Activated effector memory CD4-positive, alpha-beta T cell treated with Interleukin-2 at 50 U/mL for 16 hours (primary cell): ENCODE results near the gene C6orf132.
"Not testable (repeated sequence)": the region's sequence is repeated elsewhere in the genome, so short reads cannot be mapped to it uniquely, and the experiment has no call there.

Experiments
- DNase-seq: peaks from one replicate; pipeline ENCODE4 v3.0.0-alpha.2; 2020

C6orf132 gene

GRCh38 chr6:42142118-42142835, at the start of gene C6orf132:
TSS of gene C6orf132 (minus strand) at chr6:42142620. CDS start at chr6:42142444, 176 bp downstream.
- DNase-seq: no peak

GRCh38 chr6:42190554-42191183, 48.2 kb upstream of the C6orf132 start:
- no peak for DNase-seq

- no peak for DNase-seq
These were observed 46.0 kb upstream of the C6orf132 start for GRCh38 chr6:42188406-42188805.

- no peak for DNase-seq
These were observed 43.2 kb upstream of the C6orf132 start for GRCh38 chr6:42185597-42185996.

GRCh38 chr6:42184475-42184874, 42.1 kb upstream of the C6orf132 start:
- no peak for DNase-seq

- DNase-seq: no peak
These were observed 39.7 kb upstream of the C6orf132 start for GRCh38 chr6:42182101-42182500.

GRCh38 chr6:42179945-42180313, 37.5 kb upstream of the C6orf132 start:
- DNase-seq: no peak

GRCh38 chr6:42179261-42179944, 37.0 kb upstream of the C6orf132 start:
- DNase-seq: no peak

- DNase-seq: no peak
These were observed 35.3 kb upstream of the C6orf132 start for GRCh38 chr6:42177514-42178364.

- no peak for DNase-seq
These were observed 34.6 kb upstream of the C6orf132 start for GRCh38 chr6:42176981-42177380.

GRCh38 chr6:42175860-42176259, 33.4 kb upstream of the C6orf132 start:
- DNase-seq: no peak

- no peak for DNase-seq
These were observed 30.7 kb upstream of the C6orf132 start, which contains the start of gene GUCA1A for GRCh38 chr6:42173101-42173500. TSS of gene GUCA1A (plus strand) at chr6:42173364. CDS start at chr6:42173614, 250 bp downstream.

GRCh38 chr6:42171813-42172581, 29.6 kb upstream of the C6orf132 start:
- no peak for DNase-seq

GRCh38 chr6:42169780-42170179, 27.4 kb upstream of the C6orf132 start:
- DNase-seq: not testable (repeated sequence)

GRCh38 chr6:42168650-42169049, 26.2 kb upstream of the C6orf132 start:
- DNase-seq: no peak

GRCh38 chr6:42166444-42167141, 24.2 kb upstream of the C6orf132 start:
- DNase-seq: peak; percentile 54

GRCh38 chr6:42165016-42165415, 22.6 kb upstream of the C6orf132 start:
- no peak for DNase-seq

GRCh38 chr6:42163981-42164380, 21.6 kb upstream of the C6orf132 start:
- DNase-seq: no peak

GRCh38 chr6:42162812-42163211, 20.4 kb upstream of the C6orf132 start:
- no peak for DNase-seq

GRCh38 chr6:42162384-42162783, 20.0 kb upstream of the C6orf132 start:
- DNase-seq: no peak

- DNase-seq: no peak
These were observed 17.1 kb upstream of the C6orf132 start for GRCh38 chr6:42159431-42160024.
